GM21786 (cell line): Measurements from ENCODE around the gene FGGY.

ENCODE experiments used
- ATAC-seq: cut with Tn5 transposase; IDR thresholded peaks from one replicate; pipeline ENCODE4 v1.9.1; 2021; ENCODE audit not compliant: unreplicated experiment

FGGY gene

GRCh38 chr1:59671066-59671952, 374.4 kb downstream of the FGGY start:
- no peak for ATAC-seq

- ATAC-seq, result no peak
These were observed 375.0 kb downstream of the FGGY start for GRCh38 chr1:59671953-59672305.

GRCh38 chr1:59672851-59673572, 376.1 kb downstream of the FGGY start:
- ATAC-seq, result no peak

- ATAC-seq, result no peak
These were observed 376.9 kb downstream of the FGGY start for GRCh38 chr1:59673573-59674450.

GRCh38 chr1:59674595-59674994, 377.7 kb downstream of the FGGY start:
- ATAC-seq, result no peak

- ATAC-seq, result no peak
These were observed 379.0 kb downstream of the FGGY start for GRCh38 chr1:59675936-59676335.

- no peak for ATAC-seq
These were observed 381.1 kb downstream of the FGGY start for GRCh38 chr1:59678040-59678439.

- no peak for ATAC-seq
These were observed 381.8 kb downstream of the FGGY start for GRCh38 chr1:59678493-59679228.

GRCh38 chr1:59680044-59680443, 383.1 kb downstream of the FGGY start:
- no peak for ATAC-seq

GRCh38 chr1:59682396-59683080, 385.6 kb downstream of the FGGY start:
- no peak for ATAC-seq

GRCh38 chr1:59683197-59683596, 386.3 kb downstream of the FGGY start:
- no peak for ATAC-seq

- ATAC-seq, result no peak
These were observed 387.8 kb downstream of the FGGY start for GRCh38 chr1:59684698-59685097.

- no peak for ATAC-seq
These were observed 388.2 kb downstream of the FGGY start for GRCh38 chr1:59685101-59685500.

- no peak for ATAC-seq
These were observed 388.8 kb downstream of the FGGY start for GRCh38 chr1:59685666-59686065.

GRCh38 chr1:59686170-59686569, 389.3 kb downstream of the FGGY start:
- ATAC-seq, result no peak

- no peak for ATAC-seq
These were observed 389.7 kb downstream of the FGGY start for GRCh38 chr1:59686574-59686973.

- ATAC-seq, result no peak
These were observed 390.2 kb downstream of the FGGY start for GRCh38 chr1:59687081-59687480.

GRCh38 chr1:59688976-59689375, 392.1 kb downstream of the FGGY start:
- ATAC-seq, result no peak

GRCh38 chr1:59689730-59690129, 392.8 kb downstream of the FGGY start:
- no peak for ATAC-seq
